Activated naive CD8-positive, alpha-beta T cell (primary cell): ENCODE data around the gene MRPL41.
A peak's percentile ranks its signal among the peaks of the same experiment; 100 is the strongest.
"Not testable (repeated sequence)": the region's sequence is repeated elsewhere in the genome, so short reads cannot be mapped to it uniquely, and the experiment has no call there.

Source experiments
- H3K27ac Mint-ChIP-seq: one replicate; pipeline ENCODE4 v1.8.0; 2021; ENCODE audit warnings: mixed read lengths
- H3K27me3 Mint-ChIP-seq: one replicate; pipeline ENCODE4 v1.8.0; 2021; ENCODE audit warnings: mixed read lengths
- H3K36me3 Mint-ChIP-seq: one replicate; pipeline ENCODE4 v1.8.0; 2021; ENCODE audit warnings: mixed read lengths
- H3K4me1 Mint-ChIP-seq: one replicate; pipeline ENCODE4 v1.8.0; 2021; ENCODE audit warnings: low read depth, mixed read lengths
- H3K4me3 Mint-ChIP-seq: one replicate; pipeline ENCODE4 v1.8.0; 2021; ENCODE audit warnings: mild to moderate bottlenecking, mixed read lengths
- H3K9me3 Mint-ChIP-seq: one replicate; pipeline ENCODE4 v1.8.0; 2021; ENCODE audit warnings: low read depth, mixed read lengths

The MRPL41 gene

GRCh38 chr9:137536594-137537131 is 15.0 kb upstream of the MRPL41 start:
- H3K9me3 Mint-ChIP-seq, H3K4me3 Mint-ChIP-seq, H3K27me3 Mint-ChIP-seq, H3K36me3 Mint-ChIP-seq: not testable (repeated sequence)
- Mint-ChIP-seq H3K27ac (peak overlapping the region; percentile 81), H3K4me1 (peaks cover 21% of the 10 kb centered on the region)

DNA sequence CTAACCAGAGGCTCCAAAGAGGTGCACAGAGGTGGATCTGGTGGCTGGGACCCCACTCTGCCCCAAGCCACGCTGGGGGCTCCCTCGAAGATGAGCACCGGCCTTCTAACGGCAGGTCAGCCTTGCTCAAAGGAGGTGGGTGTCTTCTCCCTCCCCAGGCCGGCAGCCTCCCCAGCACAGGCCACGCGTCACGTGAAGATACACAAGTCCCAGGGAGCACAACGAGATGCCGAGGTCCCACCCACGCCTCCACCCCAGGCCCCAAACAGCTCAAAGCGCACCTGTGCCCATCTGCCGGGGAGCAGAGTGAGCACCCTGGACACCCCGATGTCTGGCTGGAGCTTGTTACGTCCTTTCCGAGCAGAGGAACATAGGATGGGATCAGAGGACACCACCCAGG is 13.6 kb upstream of the MRPL41 start:
- peak overlapping the region; percentile 16 for H3K27ac Mint-ChIP-seq
- H3K36me3 Mint-ChIP-seq = no peaks in the 10 kb centered on the region
- H3K9me3 Mint-ChIP-seq = no peaks in the 10 kb centered on the region
- H3K27me3 Mint-ChIP-seq = no peaks in the 10 kb centered on the region
- H3K4me1 Mint-ChIP-seq = peaks cover 21% of the 10 kb centered on the region
- no peak overlapping the region for H3K4me3 Mint-ChIP-seq

GRCh38 chr9:137540536-137540935 is 11.1 kb upstream of the MRPL41 start:
- Mint-ChIP-seq H3K36me3 (no peaks in the 10 kb centered on the region), H3K9me3 (no peaks in the 10 kb centered on the region), H3K4me1 (peaks cover 12% of the 10 kb centered on the region), H3K27me3 (no peaks in the 10 kb centered on the region), H3K4me3 (no peak overlapping the region), H3K27ac (no peak overlapping the region)

GRCh38 chr9:137542486-137542885 is 9.2 kb upstream of the MRPL41 start:
- Mint-ChIP-seq H3K27me3 (no peaks in the 10 kb centered on the region), H3K27ac (no peak overlapping the region), H3K9me3 (no peaks in the 10 kb centered on the region), H3K4me3 (no peak overlapping the region), H3K4me1 (no peaks in the 10 kb centered on the region), H3K36me3 (no peaks in the 10 kb centered on the region)

- Mint-ChIP-seq H3K27ac (no peak overlapping the region), H3K4me3 (no peak overlapping the region), H3K9me3 (no peaks in the 10 kb centered on the region), H3K36me3 (no peaks in the 10 kb centered on the region), H3K4me1 (peaks cover 2% of the 10 kb centered on the region), H3K27me3 (no peaks in the 10 kb centered on the region)
Observed at GRCh38 chr9:137543237-137543963, 8.3 kb upstream of the MRPL41 start.

- Mint-ChIP-seq H3K27me3 (no peaks in the 10 kb centered on the region), H3K9me3 (no peaks in the 10 kb centered on the region), H3K4me3 (no peak overlapping the region), H3K36me3 (no peaks in the 10 kb centered on the region), H3K27ac (no peak overlapping the region), H3K4me1 (peaks cover 5% of the 10 kb centered on the region)
Observed at GRCh38 chr9:137544176-137544760, 7.4 kb upstream of the MRPL41 start.

DNA sequence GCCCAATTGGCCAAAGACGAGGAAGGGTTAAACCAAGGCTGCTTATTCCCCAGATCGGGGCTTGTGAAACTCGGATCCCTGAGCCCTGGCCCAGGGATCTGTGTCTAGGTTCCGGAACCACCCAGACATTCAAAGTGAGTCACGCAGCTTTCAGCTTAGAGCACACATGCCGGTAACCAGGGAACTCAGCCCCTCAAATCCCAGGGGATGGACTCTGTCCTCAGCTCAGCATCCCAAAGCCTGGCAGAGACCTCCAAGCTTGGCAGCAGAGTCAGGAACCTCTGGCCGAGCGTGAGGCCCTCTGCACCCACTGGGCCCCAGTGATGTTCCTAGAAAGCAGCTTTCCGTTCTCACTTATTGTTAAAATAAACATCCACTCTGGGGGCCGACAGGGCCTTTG is 6.6 kb upstream of the MRPL41 start:
- Mint-ChIP-seq H3K4me1 (peaks cover 12% of the 10 kb centered on the region), H3K4me3 (no peak overlapping the region), H3K9me3 (no peaks in the 10 kb centered on the region), H3K36me3 (no peaks in the 10 kb centered on the region), H3K27me3 (no peaks in the 10 kb centered on the region), H3K27ac (no peak overlapping the region)

GRCh38 chr9:137547687-137548543 is 3.8 kb upstream of the MRPL41 start:
- Mint-ChIP-seq H3K4me3 (peak overlapping the region; percentile 52), H3K27ac (no peak overlapping the region), H3K36me3 (no peaks in the 10 kb centered on the region)

DNA sequence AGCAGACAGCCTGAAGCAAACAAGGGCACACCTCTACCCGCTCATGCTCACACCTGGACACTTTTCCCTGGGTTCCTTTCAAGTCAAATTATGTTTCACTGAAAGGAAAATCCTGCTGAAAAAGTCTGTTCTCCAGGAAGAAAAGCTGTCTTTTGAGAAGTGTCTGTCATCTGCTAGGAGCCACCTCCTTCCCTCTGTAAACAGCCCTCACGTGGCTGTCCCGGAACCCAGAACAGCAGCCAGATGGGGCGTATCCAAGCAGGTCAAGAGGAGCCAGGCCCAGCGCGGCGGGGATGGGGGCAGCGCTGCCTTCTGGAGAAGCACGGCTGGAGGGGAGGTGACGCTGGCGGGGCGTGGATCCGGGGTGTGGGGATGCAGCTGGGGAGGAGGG is 1.5 kb upstream of the MRPL41 start, which contains the start of gene PNPLA7:
TSS of gene PNPLA7 (minus strand) at position 172 of the 391 bp plus-strand sequence. CDS start 205 bp downstream, outside the sequence.
- Mint-ChIP-seq H3K36me3 (peaks cover 3% of the 10 kb centered on the region), H3K9me3 (no peaks in the 10 kb centered on the region), H3K4me3 (peak within 1 kb of the TSS; percentile 87), H3K27me3 (no peaks in the 10 kb centered on the region), H3K4me1 (peaks cover 22% of the 10 kb centered on the region), H3K27ac (peak within 1 kb of the TSS; percentile 77)

More at GRCh38 chr9:137547687-137548543, 3.8 kb upstream of the MRPL41 start:
- H3K27me3 Mint-ChIP-seq = no peaks in the 10 kb centered on the region
- H3K4me1 Mint-ChIP-seq = peaks cover 19% of the 10 kb centered on the region
- H3K9me3 Mint-ChIP-seq = no peaks in the 10 kb centered on the region

GRCh38 chr9:137550958-137551263 is 768 bp upstream of the MRPL41 start:
- Mint-ChIP-seq H3K4me3 (peak overlapping the region; percentile 20), H3K4me1 (peaks cover 22% of the 10 kb centered on the region)
- not testable (repeated sequence) for H3K27me3 Mint-ChIP-seq, H3K27ac Mint-ChIP-seq, H3K36me3 Mint-ChIP-seq, H3K9me3 Mint-ChIP-seq

DNA sequence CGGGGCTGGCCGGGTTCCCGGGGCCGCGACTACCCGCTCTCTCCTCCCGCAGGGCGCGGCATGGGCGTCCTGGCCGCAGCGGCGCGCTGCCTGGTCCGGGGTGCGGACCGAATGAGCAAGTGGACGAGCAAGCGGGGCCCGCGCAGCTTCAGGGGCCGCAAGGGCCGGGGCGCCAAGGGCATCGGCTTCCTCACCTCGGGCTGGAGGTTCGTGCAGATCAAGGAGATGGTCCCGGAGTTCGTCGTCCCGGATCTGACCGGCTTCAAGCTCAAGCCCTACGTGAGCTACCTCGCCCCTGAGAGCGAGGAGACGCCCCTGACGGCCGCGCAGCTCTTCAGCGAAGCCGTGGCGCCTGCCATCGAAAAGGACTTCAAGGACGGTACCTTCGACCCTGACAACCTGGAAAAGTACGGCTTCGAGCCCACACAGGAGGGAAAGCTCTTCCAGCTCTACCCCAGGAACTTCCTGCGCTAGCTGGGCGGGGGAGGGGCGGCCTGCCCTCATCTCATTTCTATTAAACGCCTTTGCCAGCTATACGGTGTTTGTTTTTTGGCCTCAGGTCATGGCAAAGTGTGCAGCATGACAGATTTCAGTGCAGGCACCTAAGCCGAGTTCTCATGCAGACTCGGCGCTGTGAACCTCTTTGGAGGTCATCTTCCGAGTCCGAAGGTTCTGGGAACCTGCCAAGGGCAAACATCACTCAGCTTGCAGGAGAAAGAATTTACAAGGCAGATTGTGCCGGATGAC is 516 bp downstream of the MRPL41 start:
- peaks cover 22% of the 10 kb centered on the region for H3K4me1 Mint-ChIP-seq
- peak overlapping the region; percentile 91 for H3K4me3 Mint-ChIP-seq
- peaks cover 3% of the 10 kb centered on the region for H3K36me3 Mint-ChIP-seq
- H3K27me3 Mint-ChIP-seq = no peaks in the 10 kb centered on the region
- no peaks in the 10 kb centered on the region for H3K9me3 Mint-ChIP-seq
- H3K27ac Mint-ChIP-seq = peak overlapping the region; percentile 66

GRCh38 chr9:137553654-137554053 is 2.0 kb downstream of the MRPL41 start:
- H3K27ac Mint-ChIP-seq = not testable (repeated sequence)
- peak overlapping the region; percentile 35 for H3K4me3 Mint-ChIP-seq

GRCh38 chr9:137554349-137554748 is 2.7 kb downstream of the MRPL41 start:
- no peak overlapping the region for H3K27ac Mint-ChIP-seq
- peaks cover 3% of the 10 kb centered on the region for H3K36me3 Mint-ChIP-seq
- no peaks in the 10 kb centered on the region for H3K9me3 Mint-ChIP-seq
- no peaks in the 10 kb centered on the region for H3K27me3 Mint-ChIP-seq
- H3K4me3 Mint-ChIP-seq = no peak overlapping the region
- H3K4me1 Mint-ChIP-seq = peaks cover 17% of the 10 kb centered on the region

More at GRCh38 chr9:137553654-137554053, 2.0 kb downstream of the MRPL41 start:
- not testable (repeated sequence) for H3K36me3 Mint-ChIP-seq, H3K9me3 Mint-ChIP-seq, H3K27me3 Mint-ChIP-seq
- peaks cover 20% of the 10 kb centered on the region for H3K4me1 Mint-ChIP-seq

DNA sequence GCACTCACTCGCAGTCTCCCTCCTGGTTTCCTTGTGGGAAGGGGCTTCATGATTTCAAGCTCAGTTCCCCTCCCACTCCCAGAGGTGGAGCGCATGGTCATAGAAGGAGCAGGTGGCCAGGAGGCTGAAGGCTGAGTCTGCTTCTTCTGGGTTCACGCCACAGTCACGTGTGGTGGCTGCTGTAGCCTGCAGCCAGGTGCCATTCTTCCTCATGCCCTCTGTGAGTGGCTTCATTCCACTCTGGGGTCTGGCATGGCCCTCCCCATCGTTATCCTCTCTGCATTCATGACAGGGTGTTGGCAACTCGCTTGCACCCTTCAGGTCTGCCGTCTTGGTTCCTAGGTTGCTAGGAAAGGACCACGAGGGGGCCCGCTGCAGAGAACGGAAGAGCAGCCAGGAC is 3.5 kb downstream of the MRPL41 start:
- no peak overlapping the region for H3K27ac Mint-ChIP-seq
- H3K9me3 Mint-ChIP-seq = no peaks in the 10 kb centered on the region
- no peak overlapping the region for H3K4me3 Mint-ChIP-seq
- peaks cover 3% of the 10 kb centered on the region for H3K36me3 Mint-ChIP-seq
- H3K4me1 Mint-ChIP-seq = peaks cover 10% of the 10 kb centered on the region
- no peaks in the 10 kb centered on the region for H3K27me3 Mint-ChIP-seq
